PFSK-1 (cell line): Measurements from ENCODE around the gene SLC2A10.

Source experiments
- FOXP2 ChIP-seq: optimal IDR thresholded peaks from 2 replicates; pipeline ENCODE3; 2011; ENCODE audit warnings: borderline replicate concordance, control low read depth, inconsistent platforms; ENCODE audit not compliant: insufficient read depth; ENCODE audit errors: extremely low read length, extremely low read depth
- POLR2AphosphoS5 ChIP-seq: IDR thresholded peaks from 2 replicates; pipeline ENCODE4 v1.6.1; 2012; ENCODE audit warnings: low read depth, mild to moderate bottlenecking, control low read depth, low read length, moderate library complexity
- SIN3A ChIP-seq: IDR thresholded peaks from 2 replicates; pipeline ENCODE4 v1.6.1; 2012; ENCODE audit warnings: mild to moderate bottlenecking, low read length, moderate library complexity, borderline replicate concordance; ENCODE audit not compliant: insufficient read depth
- TAF1 ChIP-seq: IDR thresholded peaks from 2 replicates; pipeline ENCODE4 v1.6.1; 2012; ENCODE audit warnings: low read length, control low read depth, borderline replicate concordance; ENCODE audit not compliant: insufficient read depth
- TF ChIP-seq, protein P1 (sequence below), 2 experiments: IDR thresholded peaks; 2 replicates each; pipeline versions ENCODE4 v1.6.1 to v1.8.0; 2011 to 2012; ENCODE audit warnings: low read depth in 2 of 2, low read length in 2 of 2, control low read depth in 1 of 2, inconsistent platforms in 1 of 2, mild to moderate bottlenecking in 1 of 2, moderate library complexity in 1 of 2; ENCODE audit not compliant: insufficient read depth in 1 of 2

Gene SLC2A10

DNA sequence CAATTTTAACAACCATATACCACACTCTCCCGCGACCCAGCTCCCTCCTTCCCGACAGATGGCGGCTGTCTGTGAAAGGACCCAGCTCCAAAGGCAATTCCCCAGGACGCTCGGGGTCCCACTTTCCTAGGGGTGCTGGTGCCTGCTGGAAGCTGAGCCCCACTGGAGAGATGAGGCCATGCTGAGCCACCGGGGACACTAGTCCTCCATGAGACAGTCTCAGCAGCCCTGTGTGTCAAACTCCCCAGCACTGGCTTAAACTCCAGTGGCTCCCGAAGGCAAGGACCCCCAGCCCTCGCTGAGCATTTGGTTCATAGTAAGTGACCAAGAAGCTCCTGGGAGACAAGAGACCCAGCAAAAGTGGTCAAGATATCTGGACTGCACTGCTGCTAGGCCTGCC is 52.1 kb downstream of the SLC2A10 start:
- TF ChIP-seq POLR2AphosphoS5 (no peak), FOXP2 (no peak), SIN3A (no peak), TAF1 (no peak)

DNA sequence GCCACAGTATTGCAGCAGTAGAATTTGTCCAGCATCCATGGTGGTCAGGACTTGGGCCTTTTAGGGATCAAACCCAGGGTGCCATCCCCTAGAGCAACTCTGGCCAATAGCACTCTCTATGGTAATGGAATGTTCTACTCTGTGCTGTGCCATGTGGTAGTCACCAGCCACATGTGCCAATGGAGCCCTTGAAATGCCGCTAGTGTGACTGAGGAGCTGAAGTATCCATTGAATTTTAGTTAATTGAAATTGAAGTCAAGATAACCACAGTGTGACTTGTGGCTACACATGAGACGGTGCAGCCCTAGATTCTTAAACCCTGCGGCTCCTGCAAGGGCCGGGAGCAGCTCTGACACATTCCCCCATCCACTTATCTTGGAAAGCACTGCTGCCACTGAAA is 54.6 kb downstream of the SLC2A10 start:
- TF ChIP-seq TAF1 (no peak), FOXP2 (no peak), POLR2AphosphoS5 (no peak), SIN3A (no peak)
- TF ChIP-seq, protein P1, sequence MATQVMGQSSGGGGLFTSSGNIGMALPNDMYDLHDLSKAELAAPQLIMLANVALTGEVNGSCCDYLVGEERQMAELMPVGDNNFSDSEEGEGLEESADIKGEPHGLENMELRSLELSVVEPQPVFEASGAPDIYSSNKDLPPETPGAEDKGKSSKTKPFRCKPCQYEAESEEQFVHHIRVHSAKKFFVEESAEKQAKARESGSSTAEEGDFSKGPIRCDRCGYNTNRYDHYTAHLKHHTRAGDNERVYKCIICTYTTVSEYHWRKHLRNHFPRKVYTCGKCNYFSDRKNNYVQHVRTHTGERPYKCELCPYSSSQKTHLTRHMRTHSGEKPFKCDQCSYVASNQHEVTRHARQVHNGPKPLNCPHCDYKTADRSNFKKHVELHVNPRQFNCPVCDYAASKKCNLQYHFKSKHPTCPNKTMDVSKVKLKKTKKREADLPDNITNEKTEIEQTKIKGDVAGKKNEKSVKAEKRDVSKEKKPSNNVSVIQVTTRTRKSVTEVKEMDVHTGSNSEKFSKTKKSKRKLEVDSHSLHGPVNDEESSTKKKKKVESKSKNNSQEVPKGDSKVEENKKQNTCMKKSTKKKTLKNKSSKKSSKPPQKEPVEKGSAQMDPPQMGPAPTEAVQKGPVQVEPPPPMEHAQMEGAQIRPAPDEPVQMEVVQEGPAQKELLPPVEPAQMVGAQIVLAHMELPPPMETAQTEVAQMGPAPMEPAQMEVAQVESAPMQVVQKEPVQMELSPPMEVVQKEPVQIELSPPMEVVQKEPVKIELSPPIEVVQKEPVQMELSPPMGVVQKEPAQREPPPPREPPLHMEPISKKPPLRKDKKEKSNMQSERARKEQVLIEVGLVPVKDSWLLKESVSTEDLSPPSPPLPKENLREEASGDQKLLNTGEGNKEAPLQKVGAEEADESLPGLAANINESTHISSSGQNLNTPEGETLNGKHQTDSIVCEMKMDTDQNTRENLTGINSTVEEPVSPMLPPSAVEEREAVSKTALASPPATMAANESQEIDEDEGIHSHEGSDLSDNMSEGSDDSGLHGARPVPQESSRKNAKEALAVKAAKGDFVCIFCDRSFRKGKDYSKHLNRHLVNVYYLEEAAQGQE (IDR thresholded peaks at IDR 0.05; ENCODE audit: insufficient read depth in 1 of 2, low read depth in 2 of 2, low read length in 2 of 2) = no peak

DNA sequence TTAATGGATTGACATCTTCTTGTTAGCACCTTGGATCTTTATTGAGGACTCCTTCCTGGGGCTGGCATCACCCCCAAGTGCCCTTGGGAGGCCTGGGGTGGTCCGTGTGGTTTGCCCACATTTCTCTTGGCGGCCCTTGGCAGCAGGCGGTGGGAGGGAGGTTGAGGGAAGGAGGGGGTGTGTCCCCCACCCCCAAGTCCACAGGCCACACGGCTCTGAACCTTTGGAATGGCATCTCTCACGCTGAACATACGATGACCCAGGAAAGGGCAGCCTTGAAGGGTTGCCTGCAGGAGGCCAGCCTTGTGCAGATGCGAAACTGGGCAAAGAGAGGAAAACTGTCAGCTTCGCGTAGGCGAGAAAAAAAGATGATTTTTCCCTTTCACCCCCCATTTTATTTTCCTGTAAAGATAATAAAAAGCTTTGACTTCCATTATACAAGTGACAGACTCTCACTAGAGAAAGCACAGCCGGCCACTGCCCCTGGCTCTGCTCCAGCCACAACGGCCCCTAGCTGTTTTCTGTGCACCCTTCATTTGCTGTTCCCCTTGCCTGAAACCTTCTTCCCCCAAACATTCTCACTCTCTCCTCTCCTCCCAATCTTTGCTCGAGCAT is 56.2 kb downstream of the SLC2A10 start:
- TF ChIP-seq SIN3A (no peak), FOXP2 (no peak), TAF1 (no peak), POLR2AphosphoS5 (no peak)
- TF ChIP-seq, protein P1 (IDR thresholded peaks at IDR 0.05; ENCODE audit: insufficient read depth in 1 of 2, low read depth in 2 of 2, low read length in 2 of 2) = no peak

DNA sequence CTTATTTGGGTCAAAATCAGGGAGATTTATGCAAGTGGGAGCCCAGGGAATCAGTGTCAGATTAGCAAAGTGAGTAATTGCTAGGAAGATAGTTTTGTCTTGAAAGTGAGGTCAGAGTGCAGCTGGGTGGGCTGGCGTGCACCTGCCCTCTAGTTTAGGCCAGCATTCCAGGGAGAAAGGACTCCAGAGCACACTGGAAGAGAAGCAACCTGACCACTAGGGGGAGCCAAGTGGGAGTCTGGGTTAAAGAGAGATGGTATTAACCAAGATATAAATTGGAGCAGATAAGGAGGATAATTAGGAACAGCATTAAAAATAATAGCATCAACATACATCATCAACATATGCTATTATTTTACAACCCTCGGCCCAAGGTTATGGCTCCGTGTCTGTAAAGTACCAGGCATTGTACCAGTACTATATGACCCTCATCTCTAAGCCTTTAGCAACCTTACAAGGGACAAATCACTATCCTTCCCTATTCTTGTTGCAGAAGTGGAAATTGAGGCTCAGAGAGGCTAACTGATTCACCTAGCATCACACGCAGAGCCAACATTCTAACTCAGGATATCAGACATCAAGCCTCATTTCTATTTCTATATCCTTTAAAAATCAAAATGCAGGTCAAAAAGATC is 57.8 kb downstream of the SLC2A10 start:
- TF ChIP-seq TAF1 (no peak), POLR2AphosphoS5 (no peak), SIN3A (no peak), FOXP2 (no peak)
- TF ChIP-seq, protein P1 (IDR thresholded peaks at IDR 0.05; ENCODE audit: insufficient read depth in 1 of 2, low read depth in 2 of 2, low read length in 2 of 2) = no peak

DNA sequence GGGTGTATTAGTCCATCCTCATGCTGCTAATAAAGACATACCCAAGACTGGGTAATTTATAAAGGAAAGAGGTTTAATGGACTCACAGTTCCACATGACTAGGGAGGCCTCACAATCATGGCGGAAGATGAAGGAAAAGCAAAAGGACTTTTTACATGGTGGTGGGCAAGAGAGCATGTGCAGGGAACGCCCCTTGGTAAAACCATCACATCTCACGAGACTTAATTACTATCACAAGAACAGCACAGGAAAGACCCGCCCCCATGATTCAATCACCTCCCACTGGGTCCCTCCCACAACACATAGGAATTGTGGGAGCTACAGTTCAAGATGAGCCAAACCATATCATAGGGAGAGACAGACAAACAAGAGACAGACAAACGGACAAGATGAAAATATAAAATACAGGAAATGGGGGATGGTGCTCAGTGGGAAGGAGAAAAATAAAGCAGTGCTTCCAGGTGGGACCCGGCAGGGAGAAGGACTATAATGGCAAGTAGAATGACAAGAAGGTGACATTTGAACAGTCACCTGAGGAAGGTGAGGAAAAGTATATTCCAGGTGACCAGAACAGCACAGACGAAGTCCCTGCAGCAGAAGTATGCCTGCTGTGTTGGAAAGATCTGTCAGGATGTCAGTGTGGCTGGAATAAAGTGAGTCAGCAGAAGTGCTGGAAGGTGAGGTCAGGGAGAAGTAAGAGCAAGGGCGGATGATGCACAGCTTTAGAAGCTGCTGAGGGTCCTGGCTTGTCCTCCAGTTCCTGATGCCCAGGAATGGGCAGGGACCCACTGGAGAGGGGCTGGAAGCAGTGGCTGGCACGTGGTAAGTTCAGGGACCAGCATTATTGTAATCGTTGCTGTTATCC is 61.1 kb downstream of the SLC2A10 start:
- TF ChIP-seq TAF1 = no peak
- TF ChIP-seq, protein P1 (IDR thresholded peaks at IDR 0.05; ENCODE audit: insufficient read depth in 1 of 2, low read depth in 2 of 2, low read length in 2 of 2) = no peak
- no peak for TF ChIP-seq FOXP2
- TF ChIP-seq POLR2AphosphoS5 = no peak
